SJSA1 (cell line): ENCODE results near the gene OR2G3. TPM values are rescaled to one million over a fixed set of nuclear protein-coding genes. Genes with fewer than 3 reads are reported as not detected.

Experiments used
- DNase-seq, 2 experiments: peaks; one replicate each; pipeline ENCODE4 v3.0.0-alpha.2; 2015 to 2020; ENCODE audit warnings: low spot score in 2 of 2, low read depth in 1 of 2
- H3K27ac ChIP-seq: fragments of 250-450 bp; sonication (Bioruptor Pico); 2 replicates; pipeline ENCODE4 v1.5.1; 2020; ENCODE audit warnings: mild to moderate bottlenecking, moderate library complexity
- H3K27me3 ChIP-seq: fragments of 250-450 bp; sonication (Bioruptor Pico); replicated peaks from 2 replicates; pipeline ENCODE4 v1.5.1; 2020; ENCODE audit warnings: mild to moderate bottlenecking, moderate library complexity
- H3K36me3 ChIP-seq: fragments of 250-450 bp; sonication (Bioruptor Pico); 2 replicates; pipeline ENCODE4 v1.5.1; 2020; ENCODE audit warnings: mild to moderate bottlenecking
- H3K4me1 ChIP-seq: fragments of 250-450 bp; sonication (Bioruptor Pico); replicated peaks from 2 replicates; pipeline ENCODE4 v1.6.1; 2021; ENCODE audit warnings: mild to moderate bottlenecking
- H3K4me3 ChIP-seq: fragments of 250-450 bp; sonication (Bioruptor Pico); 2 replicates; pipeline ENCODE4 v1.5.1; 2020; ENCODE audit warnings: mild to moderate bottlenecking
- H3K9me3 ChIP-seq: fragments of 250-450 bp; sonication (Bioruptor Pico); replicated peaks from 2 replicates; pipeline ENCODE4 v1.5.1; 2020; ENCODE audit warnings: mild to moderate bottlenecking
- total RNA-seq: library from RNA; depleted of rRNA; stranded (reverse); fragments of >200 nt; shearing (Covaris generic); gene quantifications from 2 replicates; pipeline ENCODE4 v1.2.3, GENCODE V29; 2014; rRNA removed

OR2G3 gene
- not detected in 2 replicates for total RNA-seq

GRCh38 chr1:247605286-247605685 is at the start of gene OR2G3:
Gene OR2G3 (plus strand): TSS chr1:247605586. CDS start chr1:247605586, 0 bp downstream.
- no peak within 1 kb of the TSS for H3K27ac ChIP-seq
- peaks cover 5% of the 10 kb centered on the region; the same call in 1 of the 2 replicates for H3K9me3 ChIP-seq
- no peak within 1 kb of the TSS for H3K4me3 ChIP-seq
- H3K4me1 ChIP-seq = no peaks in the 10 kb centered on the region
- H3K36me3 ChIP-seq = no peaks in the 10 kb centered on the region
- no peak for DNase-seq
- H3K27me3 ChIP-seq = no peaks in the 10 kb centered on the region

- no peak overlapping the region for H3K27ac ChIP-seq
- 0 out of 2 replicates have a peak, but pooled peaks cover 4% of the 10 kb centered on the region for H3K9me3 ChIP-seq
- no peak overlapping the region for H3K4me3 ChIP-seq
- no peaks in the 10 kb centered on the region for H3K27me3 ChIP-seq
- no peaks in the 10 kb centered on the region for H3K4me1 ChIP-seq
- no peaks in the 10 kb centered on the region for H3K36me3 ChIP-seq
- no peak for DNase-seq
Measured at GRCh38 chr1:247557926-247558674, 47.3 kb upstream of the OR2G3 start.

GRCh38 chr1:247561711-247562110 is 43.7 kb upstream of the OR2G3 start:
- no peaks in the 10 kb centered on the region for H3K27me3 ChIP-seq
- H3K36me3 ChIP-seq = no peaks in the 10 kb centered on the region
- H3K4me3 ChIP-seq = no peak overlapping the region
- no peak overlapping the region for H3K27ac ChIP-seq
- no peaks in the 10 kb centered on the region for H3K4me1 ChIP-seq
- 0 out of 2 replicates have a peak, but pooled peaks cover under 1% of the 10 kb centered on the region for H3K9me3 ChIP-seq
- no peak for DNase-seq

GRCh38 chr1:247562198-247562597 is 43.2 kb upstream of the OR2G3 start:
- H3K27ac ChIP-seq = no peak overlapping the region
- no peak overlapping the region for H3K4me3 ChIP-seq
- DNase-seq = no peak
- no peaks in the 10 kb centered on the region for H3K4me1 ChIP-seq
- no peaks in the 10 kb centered on the region for H3K27me3 ChIP-seq
- no peaks in the 10 kb centered on the region for H3K36me3 ChIP-seq
- H3K9me3 ChIP-seq = no peaks in the 10 kb centered on the region

GRCh38 chr1:247574236-247574635 is 31.1 kb upstream of the OR2G3 start:
- H3K4me1 ChIP-seq = no peaks in the 10 kb centered on the region
- no peak overlapping the region for H3K4me3 ChIP-seq
- no peaks in the 10 kb centered on the region for H3K27me3 ChIP-seq
- H3K27ac ChIP-seq = no peak overlapping the region
- DNase-seq = no peak
- no peaks in the 10 kb centered on the region for H3K36me3 ChIP-seq
- 0 out of 2 replicates have a peak, but pooled peaks cover 5% of the 10 kb centered on the region for H3K9me3 ChIP-seq

- Histone ChIP-seq H3K4me1 (no peaks in the 10 kb centered on the region), H3K36me3 (no peaks in the 10 kb centered on the region), H3K27ac (no peak overlapping the region), H3K27me3 (no peaks in the 10 kb centered on the region), H3K4me3 (no peak overlapping the region), H3K9me3 (peaks cover 10% of the 10 kb centered on the region; the same call in 1 of the 2 replicates)
- DNase-seq = no peak
Measured at GRCh38 chr1:247574664-247575063, 30.7 kb upstream of the OR2G3 start.

GRCh38 chr1:247576514-247576913 is 28.9 kb upstream of the OR2G3 start:
- DNase-seq = no peak
- no peaks in the 10 kb centered on the region for H3K4me1 ChIP-seq
- peaks cover 11% of the 10 kb centered on the region; the same call in 1 of the 2 replicates for H3K9me3 ChIP-seq
- H3K27me3 ChIP-seq = no peaks in the 10 kb centered on the region
- no peak overlapping the region for H3K27ac ChIP-seq
- H3K4me3 ChIP-seq = no peak overlapping the region
- no peaks in the 10 kb centered on the region for H3K36me3 ChIP-seq

- H3K9me3 ChIP-seq = peaks cover 11% of the 10 kb centered on the region; the same call in 1 of the 2 replicates
Measured at GRCh38 chr1:247578946-247579460, 26.4 kb upstream of the OR2G3 start.

GRCh38 chr1:247588060-247588459 is 17.3 kb upstream of the OR2G3 start, which contains the start of gene OR2G2:
Gene OR2G2 (plus strand): TSS chr1:247588360. CDS start chr1:247588360, 0 bp downstream.
- Histone ChIP-seq H3K36me3 (no peaks in the 10 kb centered on the region), H3K9me3 (peaks cover 2% of the 10 kb centered on the region; the same call in 1 of the 2 replicates), H3K27ac (no peak within 1 kb of the TSS), H3K27me3 (no peaks in the 10 kb centered on the region), H3K4me3 (no peak within 1 kb of the TSS), H3K4me1 (no peaks in the 10 kb centered on the region)
- DNase-seq = no peak

More at GRCh38 chr1:247578946-247579460, 26.4 kb upstream of the OR2G3 start:
- no peaks in the 10 kb centered on the region for H3K4me1 ChIP-seq
- no peaks in the 10 kb centered on the region for H3K36me3 ChIP-seq
- H3K4me3 ChIP-seq = no peak overlapping the region
- H3K27ac ChIP-seq = no peak overlapping the region
- no peak for DNase-seq
- no peaks in the 10 kb centered on the region for H3K27me3 ChIP-seq

- no peak for DNase-seq
- no peak overlapping the region for H3K4me3 ChIP-seq
- H3K27ac ChIP-seq = no peak overlapping the region
- no peaks in the 10 kb centered on the region for H3K4me1 ChIP-seq
- no peaks in the 10 kb centered on the region for H3K27me3 ChIP-seq
- no peaks in the 10 kb centered on the region for H3K36me3 ChIP-seq
- H3K9me3 ChIP-seq = peaks cover 6% of the 10 kb centered on the region; the same call in 1 of the 2 replicates
Measured at GRCh38 chr1:247613405-247613804, 8.0 kb downstream of the OR2G3 start.

GRCh38 chr1:247614625-247615024 is 9.2 kb downstream of the OR2G3 start:
- Histone ChIP-seq H3K9me3 (peaks cover 6% of the 10 kb centered on the region; the same call in 1 of the 2 replicates), H3K27me3 (no peaks in the 10 kb centered on the region), H3K4me3 (no peak overlapping the region), H3K4me1 (no peaks in the 10 kb centered on the region), H3K36me3 (no peaks in the 10 kb centered on the region), H3K27ac (no peak overlapping the region)
- DNase-seq = no peak

- Histone ChIP-seq H3K9me3 (no peaks in the 10 kb centered on the region), H3K4me3 (no peak overlapping the region), H3K36me3 (no peaks in the 10 kb centered on the region), H3K27me3 (no peaks in the 10 kb centered on the region), H3K4me1 (no peaks in the 10 kb centered on the region), H3K27ac (no peak overlapping the region)
- no peak for DNase-seq
Measured at GRCh38 chr1:247627951-247628350, 22.6 kb downstream of the OR2G3 start.

- no peak for DNase-seq
- H3K27me3 ChIP-seq = no peaks in the 10 kb centered on the region
- H3K4me1 ChIP-seq = no peaks in the 10 kb centered on the region
- peaks cover 12% of the 10 kb centered on the region; the same call in 1 of the 2 replicates for H3K9me3 ChIP-seq
- H3K36me3 ChIP-seq = no peaks in the 10 kb centered on the region
- no peak overlapping the region for H3K27ac ChIP-seq
- H3K4me3 ChIP-seq = no peak overlapping the region
Measured at GRCh38 chr1:247638011-247638410, 32.6 kb downstream of the OR2G3 start.

GRCh38 chr1:247638781-247639180 is 33.4 kb downstream of the OR2G3 start:
- H3K27me3 ChIP-seq = no peaks in the 10 kb centered on the region
- no peaks in the 10 kb centered on the region for H3K4me1 ChIP-seq
- H3K9me3 ChIP-seq = peaks cover 16% of the 10 kb centered on the region
- H3K4me3 ChIP-seq = no peak overlapping the region
- no peak overlapping the region for H3K27ac ChIP-seq
- no peaks in the 10 kb centered on the region for H3K36me3 ChIP-seq
- no peak for DNase-seq
